ENCODE measurements around the gene TOMM20L. TPM values are rescaled to one million over a fixed set of nuclear protein-coding genes. Genes with fewer than 3 reads are reported as not detected.

TOMM20L gene
- total and polyA plus RNA-seq, 2 of the 8 experiments (the other 6 are each of a cell fraction or from before 2014, with no cell fraction given), result not detected

DNA sequence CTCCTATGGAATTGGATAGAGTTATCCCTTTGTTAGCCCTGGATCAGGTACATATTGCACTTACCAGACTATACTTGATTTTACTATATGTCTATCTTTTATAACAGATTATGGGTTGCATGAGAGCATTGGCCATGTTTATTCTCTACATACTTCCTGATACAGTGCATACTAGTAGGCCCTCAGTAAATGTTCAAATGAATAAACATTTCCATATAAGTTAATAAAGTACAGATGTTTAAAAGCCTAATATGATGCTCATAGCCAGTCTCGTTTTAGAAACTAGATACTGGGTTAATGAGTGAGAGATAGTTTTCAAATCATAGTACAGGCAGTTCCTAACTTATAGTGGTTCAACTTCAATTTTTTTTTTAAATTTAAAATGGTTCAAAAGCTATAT lies 39.5 kb upstream of the TOMM20L start (continued):
- TF ChIP-seq, protein P1, sequence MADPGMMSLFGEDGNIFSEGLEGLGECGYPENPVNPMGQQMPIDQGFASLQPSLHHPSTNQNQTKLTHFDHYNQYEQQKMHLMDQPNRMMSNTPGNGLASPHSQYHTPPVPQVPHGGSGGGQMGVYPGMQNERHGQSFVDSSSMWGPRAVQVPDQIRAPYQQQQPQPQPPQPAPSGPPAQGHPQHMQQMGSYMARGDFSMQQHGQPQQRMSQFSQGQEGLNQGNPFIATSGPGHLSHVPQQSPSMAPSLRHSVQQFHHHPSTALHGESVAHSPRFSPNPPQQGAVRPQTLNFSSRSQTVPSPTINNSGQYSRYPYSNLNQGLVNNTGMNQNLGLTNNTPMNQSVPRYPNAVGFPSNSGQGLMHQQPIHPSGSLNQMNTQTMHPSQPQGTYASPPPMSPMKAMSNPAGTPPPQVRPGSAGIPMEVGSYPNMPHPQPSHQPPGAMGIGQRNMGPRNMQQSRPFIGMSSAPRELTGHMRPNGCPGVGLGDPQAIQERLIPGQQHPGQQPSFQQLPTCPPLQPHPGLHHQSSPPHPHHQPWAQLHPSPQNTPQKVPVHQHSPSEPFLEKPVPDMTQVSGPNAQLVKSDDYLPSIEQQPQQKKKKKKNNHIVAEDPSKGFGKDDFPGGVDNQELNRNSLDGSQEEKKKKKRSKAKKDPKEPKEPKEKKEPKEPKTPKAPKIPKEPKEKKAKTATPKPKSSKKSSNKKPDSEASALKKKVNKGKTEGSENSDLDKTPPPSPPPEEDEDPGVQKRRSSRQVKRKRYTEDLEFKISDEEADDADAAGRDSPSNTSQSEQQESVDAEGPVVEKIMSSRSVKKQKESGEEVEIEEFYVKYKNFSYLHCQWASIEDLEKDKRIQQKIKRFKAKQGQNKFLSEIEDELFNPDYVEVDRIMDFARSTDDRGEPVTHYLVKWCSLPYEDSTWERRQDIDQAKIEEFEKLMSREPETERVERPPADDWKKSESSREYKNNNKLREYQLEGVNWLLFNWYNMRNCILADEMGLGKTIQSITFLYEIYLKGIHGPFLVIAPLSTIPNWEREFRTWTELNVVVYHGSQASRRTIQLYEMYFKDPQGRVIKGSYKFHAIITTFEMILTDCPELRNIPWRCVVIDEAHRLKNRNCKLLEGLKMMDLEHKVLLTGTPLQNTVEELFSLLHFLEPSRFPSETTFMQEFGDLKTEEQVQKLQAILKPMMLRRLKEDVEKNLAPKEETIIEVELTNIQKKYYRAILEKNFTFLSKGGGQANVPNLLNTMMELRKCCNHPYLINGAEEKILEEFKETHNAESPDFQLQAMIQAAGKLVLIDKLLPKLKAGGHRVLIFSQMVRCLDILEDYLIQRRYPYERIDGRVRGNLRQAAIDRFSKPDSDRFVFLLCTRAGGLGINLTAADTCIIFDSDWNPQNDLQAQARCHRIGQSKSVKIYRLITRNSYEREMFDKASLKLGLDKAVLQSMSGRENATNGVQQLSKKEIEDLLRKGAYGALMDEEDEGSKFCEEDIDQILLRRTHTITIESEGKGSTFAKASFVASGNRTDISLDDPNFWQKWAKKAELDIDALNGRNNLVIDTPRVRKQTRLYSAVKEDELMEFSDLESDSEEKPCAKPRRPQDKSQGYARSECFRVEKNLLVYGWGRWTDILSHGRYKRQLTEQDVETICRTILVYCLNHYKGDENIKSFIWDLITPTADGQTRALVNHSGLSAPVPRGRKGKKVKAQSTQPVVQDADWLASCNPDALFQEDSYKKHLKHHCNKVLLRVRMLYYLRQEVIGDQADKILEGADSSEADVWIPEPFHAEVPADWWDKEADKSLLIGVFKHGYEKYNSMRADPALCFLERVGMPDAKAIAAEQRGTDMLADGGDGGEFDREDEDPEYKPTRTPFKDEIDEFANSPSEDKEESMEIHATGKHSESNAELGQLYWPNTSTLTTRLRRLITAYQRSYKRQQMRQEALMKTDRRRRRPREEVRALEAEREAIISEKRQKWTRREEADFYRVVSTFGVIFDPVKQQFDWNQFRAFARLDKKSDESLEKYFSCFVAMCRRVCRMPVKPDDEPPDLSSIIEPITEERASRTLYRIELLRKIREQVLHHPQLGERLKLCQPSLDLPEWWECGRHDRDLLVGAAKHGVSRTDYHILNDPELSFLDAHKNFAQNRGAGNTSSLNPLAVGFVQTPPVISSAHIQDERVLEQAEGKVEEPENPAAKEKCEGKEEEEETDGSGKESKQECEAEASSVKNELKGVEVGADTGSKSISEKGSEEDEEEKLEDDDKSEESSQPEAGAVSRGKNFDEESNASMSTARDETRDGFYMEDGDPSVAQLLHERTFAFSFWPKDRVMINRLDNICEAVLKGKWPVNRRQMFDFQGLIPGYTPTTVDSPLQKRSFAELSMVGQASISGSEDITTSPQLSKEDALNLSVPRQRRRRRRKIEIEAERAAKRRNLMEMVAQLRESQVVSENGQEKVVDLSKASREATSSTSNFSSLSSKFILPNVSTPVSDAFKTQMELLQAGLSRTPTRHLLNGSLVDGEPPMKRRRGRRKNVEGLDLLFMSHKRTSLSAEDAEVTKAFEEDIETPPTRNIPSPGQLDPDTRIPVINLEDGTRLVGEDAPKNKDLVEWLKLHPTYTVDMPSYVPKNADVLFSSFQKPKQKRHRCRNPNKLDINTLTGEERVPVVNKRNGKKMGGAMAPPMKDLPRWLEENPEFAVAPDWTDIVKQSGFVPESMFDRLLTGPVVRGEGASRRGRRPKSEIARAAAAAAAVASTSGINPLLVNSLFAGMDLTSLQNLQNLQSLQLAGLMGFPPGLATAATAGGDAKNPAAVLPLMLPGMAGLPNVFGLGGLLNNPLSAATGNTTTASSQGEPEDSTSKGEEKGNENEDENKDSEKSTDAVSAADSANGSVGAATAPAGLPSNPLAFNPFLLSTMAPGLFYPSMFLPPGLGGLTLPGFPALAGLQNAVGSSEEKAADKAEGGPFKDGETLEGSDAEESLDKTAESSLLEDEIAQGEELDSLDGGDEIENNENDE (IDR thresholded peaks at IDR 0.05; ENCODE audit: insufficient replicate concordance, low read length), result no peak
- no peak for TF ChIP-seq CHD1 (IDR thresholded peaks at IDR 0.05; ENCODE audit: low read depth, low read length)
- TF ChIP-seq JUN (IDR thresholded peaks at IDR 0.05; ENCODE audit: low read depth, low read length), result no peak
- TF ChIP-seq KDM5A (IDR thresholded peaks at IDR 0.05; ENCODE audit: low read length), result no peak
- no peak for TF ChIP-seq EZH2 (IDR thresholded peaks at IDR 0.05; ENCODE audit: low read depth, low read length, severe bottlenecking)
- no peak for TF ChIP-seq KDM4A (IDR thresholded peaks at IDR 0.05; ENCODE audit: low read depth, low read length, severe bottlenecking)
